ENCODE data around the gene TDRD1.

DNA sequence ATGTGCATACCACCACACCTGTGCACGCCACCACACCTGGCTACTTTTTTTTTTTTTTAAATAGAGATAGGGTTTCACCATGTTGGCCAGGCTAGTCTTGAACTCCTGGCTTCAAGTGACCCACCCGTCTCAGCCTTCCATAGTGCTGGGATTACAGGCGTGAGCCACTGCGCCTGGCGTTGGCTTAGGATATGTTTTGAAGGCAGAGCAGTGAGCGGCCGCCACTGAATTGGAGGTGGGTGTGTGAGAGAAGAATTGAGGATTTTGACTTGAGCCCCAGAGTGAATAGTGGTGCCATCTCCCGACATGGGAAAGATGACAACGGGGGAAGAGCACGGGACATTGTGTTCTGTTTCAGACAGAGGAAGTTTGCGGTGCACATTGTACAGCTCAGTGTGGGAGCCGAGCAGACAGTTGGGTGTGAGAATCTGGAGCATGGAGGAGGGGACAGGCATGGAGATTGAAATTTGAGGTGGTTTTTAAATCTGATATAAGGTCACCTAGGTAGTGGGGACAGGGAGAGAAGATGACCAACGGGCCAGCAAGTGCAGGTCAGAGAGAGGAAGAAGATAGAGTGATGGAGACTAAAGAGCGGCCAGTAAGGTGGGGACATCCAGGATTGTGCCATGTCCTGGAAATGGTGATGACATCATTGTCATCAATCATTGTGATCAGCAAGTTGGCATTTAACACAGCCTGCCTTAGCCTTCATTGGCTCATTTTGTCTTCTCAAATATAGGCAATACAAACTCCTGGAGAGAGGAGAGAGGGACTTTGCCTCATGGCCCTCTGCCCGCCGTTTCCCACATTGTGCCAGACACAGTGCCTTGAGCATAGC is 95.7 kb downstream of the TDRD1 start:
- TF ChIP-seq, protein P1, sequence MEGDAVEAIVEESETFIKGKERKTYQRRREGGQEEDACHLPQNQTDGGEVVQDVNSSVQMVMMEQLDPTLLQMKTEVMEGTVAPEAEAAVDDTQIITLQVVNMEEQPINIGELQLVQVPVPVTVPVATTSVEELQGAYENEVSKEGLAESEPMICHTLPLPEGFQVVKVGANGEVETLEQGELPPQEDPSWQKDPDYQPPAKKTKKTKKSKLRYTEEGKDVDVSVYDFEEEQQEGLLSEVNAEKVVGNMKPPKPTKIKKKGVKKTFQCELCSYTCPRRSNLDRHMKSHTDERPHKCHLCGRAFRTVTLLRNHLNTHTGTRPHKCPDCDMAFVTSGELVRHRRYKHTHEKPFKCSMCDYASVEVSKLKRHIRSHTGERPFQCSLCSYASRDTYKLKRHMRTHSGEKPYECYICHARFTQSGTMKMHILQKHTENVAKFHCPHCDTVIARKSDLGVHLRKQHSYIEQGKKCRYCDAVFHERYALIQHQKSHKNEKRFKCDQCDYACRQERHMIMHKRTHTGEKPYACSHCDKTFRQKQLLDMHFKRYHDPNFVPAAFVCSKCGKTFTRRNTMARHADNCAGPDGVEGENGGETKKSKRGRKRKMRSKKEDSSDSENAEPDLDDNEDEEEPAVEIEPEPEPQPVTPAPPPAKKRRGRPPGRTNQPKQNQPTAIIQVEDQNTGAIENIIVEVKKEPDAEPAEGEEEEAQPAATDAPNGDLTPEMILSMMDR (IDR thresholded peaks at IDR 0.05), result no peak
- no peak for TF ChIP-seq POLR2A (IDR thresholded peaks at IDR 0.05)

Data from tibial nerve (tissue), 3 donors.